Sigmoid colon (tissue), 4 donors: ENCODE data around the gene SHKBP1.

ENCODE experiments used
- CTCF ChIP-seq, 4 experiments: fragments of 450-650 bp in 3 of 4; fragments of 200-600 bp in 1 of 4; IDR thresholded peaks; one replicate each; pipeline ENCODE4 v1.5.1; 2016 to 2019; ENCODE audit warnings: antibody characterized with exemption in 4 of 4, mild to moderate bottlenecking in 3 of 4, moderate library complexity in 2 of 4
- EP300 ChIP-seq, 4 donors: sonication (generic); formaldehyde crosslinking; IDR thresholded peaks; one replicate each; pipeline ENCODE4 v1.6.1; 2017; ENCODE audit warnings: antibody characterized with exemption in 4 of 4
- POLR2A ChIP-seq, 2 donors: fragments of 450-650 bp; IDR thresholded peaks; one replicate each; pipeline ENCODE4 v1.6.1; 2016; ENCODE audit warnings: antibody characterized with exemption in 2 of 2, mild to moderate bottlenecking in 2 of 2, moderate library complexity in 2 of 2
- POLR2AphosphoS5 ChIP-seq, 4 donors: sonication (generic); formaldehyde crosslinking; IDR thresholded peaks; one replicate each; pipeline ENCODE4 v1.6.1; 2017; ENCODE audit warnings: antibody characterized with exemption in 4 of 4

GRCh38 chr19:40621283-40621682 is 44.6 kb downstream of the SHKBP1 start:
- TF ChIP-seq CTCF (IDR thresholded peaks at IDR 0.05) = no peak
- no peak for TF ChIP-seq POLR2A (IDR thresholded peaks at IDR 0.05)
- TF ChIP-seq EP300 (IDR thresholded peaks at IDR 0.05) = no peak
- TF ChIP-seq POLR2AphosphoS5 (IDR thresholded peaks at IDR 0.05) = no peak
